BLaER1 treated with 17β-estradiol and CSF1 and Interleukin-3, amounts not matched to agents 10 nM and 100 nM (cell line): ENCODE measurements around the gene OR52K2.

Source experiments
- H3K27ac ChIP-seq, 11 experiments: shearing (Covaris generic); formaldehyde crosslinking; 2 replicates each; pipeline ENCODE4 v1.8.1; 2022
- H3K27me3 ChIP-seq, 11 experiments: shearing (Covaris generic); formaldehyde crosslinking; 2 replicates each; pipeline ENCODE4 v1.8.1; 2022
- H3K36me3 ChIP-seq, 11 experiments: shearing (Covaris generic); formaldehyde crosslinking; 2 replicates each; pipeline ENCODE4 v1.8.1; 2022
- H3K4me1 ChIP-seq, 10 experiments: shearing (Covaris generic); formaldehyde crosslinking; 2 replicates each; pipeline ENCODE4 v1.8.1; 2022
- H3K4me2 ChIP-seq, 11 experiments: shearing (Covaris generic); formaldehyde crosslinking; 2 replicates each; pipeline ENCODE4 v1.8.1; 2022
- H3K4me3 ChIP-seq, 10 experiments: shearing (Covaris generic); formaldehyde crosslinking; 2 replicates each; pipeline ENCODE4 v1.8.1; 2022
- H3K9ac ChIP-seq, 11 experiments: shearing (Covaris generic); formaldehyde crosslinking; 2 replicates each; pipeline ENCODE4 v1.8.1; 2022
- H3K9me3 ChIP-seq, 11 experiments: shearing (Covaris generic); formaldehyde crosslinking; replicated peaks in 1 of 11; 2 replicates each; pipeline ENCODE4 v1.8.1; 2022
- H4K20me1 ChIP-seq, 11 experiments: shearing (Covaris generic); formaldehyde crosslinking; 2 replicates each; pipeline ENCODE4 v1.8.1; 2022
- Cebpa-rat ChIP-seq, 11 experiments: shearing (Covaris generic); IDR thresholded peaks; 2 replicates each; pipeline ENCODE4 v1.8.1; 2022

Gene OR52K2

GRCh38 chr11:4443232-4443891 is 5.7 kb upstream of the OR52K2 start:
- H3K27me3 ChIP-seq: no peaks in the 10 kb centered on the region
- no peaks in the 10 kb centered on the region for H4K20me1 ChIP-seq
- no peak for TF ChIP-seq Cebpa-rat (IDR thresholded peaks at IDR 0.05)
- no peak overlapping the region for H3K4me3 ChIP-seq
- H3K4me2 ChIP-seq: peak overlapping the region in 6 of 11 experiments; percentile 21 to 61 (median 51); a peak in 11 of 22 replicates
- peaks cover 0 to 32% (median 6%) of the 10 kb centered on the region in 11 experiments; a peak in 9 of 22 replicates for H3K9me3 ChIP-seq
- peaks cover 0 to 31% (median 16%) of the 10 kb centered on the region in 10 experiments; a peak in 12 of 20 replicates for H3K4me1 ChIP-seq
- no peak overlapping the region for H3K9ac ChIP-seq
- peak overlapping the region in 4 of 11 experiments; percentile 21 to 64 (median 44); a peak in 8 of 22 replicates for H3K27ac ChIP-seq
- H3K36me3 ChIP-seq: no peaks in the 10 kb centered on the region

GRCh38 chr11:4453118-4453517 is 4.0 kb downstream of the OR52K2 start:
- Histone ChIP-seq H3K27ac (peak overlapping the region in 1 of 11 experiments; percentile 75; a peak in 1 of 22 replicates), H3K9ac (no peak overlapping the region)

GRCh38 chr11:4454021-4454420 is 4.9 kb downstream of the OR52K2 start:
- no peak for TF ChIP-seq Cebpa-rat (IDR thresholded peaks at IDR 0.05)
- H3K36me3 ChIP-seq: peaks cover 0 to 8% (median 0%) of the 10 kb centered on the region in 11 experiments; a peak in 4 of 22 replicates
- H3K9ac ChIP-seq: no peak overlapping the region
- peak overlapping the region in 4 of 10 experiments; percentile 10 to 30 (median 24); a peak in 6 of 20 replicates for H3K4me3 ChIP-seq
- peaks cover 7 to 85% (median 29%) of the 10 kb centered on the region in 10 experiments; a peak in 19 of 20 replicates for H3K4me1 ChIP-seq
- H3K4me2 ChIP-seq: peak overlapping the region in 6 of 11 experiments; percentile 47 to 68 (median 64); a peak in 8 of 22 replicates
- no peaks in the 10 kb centered on the region for H3K27me3 ChIP-seq
- peaks cover 18 to 37% (median 29%) of the 10 kb centered on the region in 11 experiments for H3K9me3 ChIP-seq
- peak overlapping the region in 7 of 11 experiments; percentile 52 to 78 (median 73); a peak in 9 of 22 replicates for H3K27ac ChIP-seq
- H4K20me1 ChIP-seq: no peaks in the 10 kb centered on the region

More at GRCh38 chr11:4453118-4453517, 4.0 kb downstream of the OR52K2 start:
- Histone ChIP-seq H3K27me3 (no peaks in the 10 kb centered on the region), H3K4me1 (peaks cover 7 to 80% (median 27%) of the 10 kb centered on the region in 10 experiments; a peak in 19 of 20 replicates), H3K4me2 (peak overlapping the region in 3 of 11 experiments; percentile 58 to 72 (median 68); a peak in 6 of 22 replicates), H3K4me3 (peak overlapping the region in 1 of 10 experiments; percentile 2; a peak in 2 of 20 replicates), H3K9me3 (peaks cover 18 to 37% (median 29%) of the 10 kb centered on the region in 11 experiments), H4K20me1 (no peaks in the 10 kb centered on the region), H3K36me3 (peaks cover 0 to 8% (median 0%) of the 10 kb centered on the region in 11 experiments; a peak in 4 of 22 replicates)
- TF ChIP-seq Cebpa-rat (IDR thresholded peaks at IDR 0.05): no peak

DNA sequence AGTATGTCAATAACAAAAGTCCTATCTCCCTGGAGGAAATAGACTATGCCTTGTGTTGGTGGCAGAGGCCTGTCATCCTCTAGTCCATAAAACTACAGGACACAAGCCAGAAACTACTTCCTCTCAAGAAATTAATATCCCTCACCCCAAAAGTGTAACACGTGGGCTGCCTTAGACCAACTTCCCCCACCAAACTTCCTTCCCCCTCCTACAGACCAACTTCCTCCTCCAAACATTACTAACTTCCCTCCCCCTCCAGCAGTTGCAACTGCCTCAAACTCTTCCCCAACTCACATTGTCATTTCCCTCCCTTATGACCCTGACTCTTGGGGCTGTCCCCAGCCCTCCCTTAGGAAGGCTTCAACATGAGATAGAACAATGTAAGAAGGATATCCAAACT is 6.3 kb downstream of the OR52K2 start:
- peak overlapping the region in 10 of 11 experiments; percentile 33 to 68 (median 56); a peak in 19 of 22 replicates for H3K4me2 ChIP-seq
- TF ChIP-seq Cebpa-rat (IDR thresholded peaks at IDR 0.05): 0 out of 22 replicates have a peak, but pooled peaks of 1 of the 11 experiments have one; percentile 29
- peak overlapping the region in 10 of 11 experiments; percentile 47 to 78 (median 72); a peak in 19 of 22 replicates for H3K27ac ChIP-seq

DNA sequence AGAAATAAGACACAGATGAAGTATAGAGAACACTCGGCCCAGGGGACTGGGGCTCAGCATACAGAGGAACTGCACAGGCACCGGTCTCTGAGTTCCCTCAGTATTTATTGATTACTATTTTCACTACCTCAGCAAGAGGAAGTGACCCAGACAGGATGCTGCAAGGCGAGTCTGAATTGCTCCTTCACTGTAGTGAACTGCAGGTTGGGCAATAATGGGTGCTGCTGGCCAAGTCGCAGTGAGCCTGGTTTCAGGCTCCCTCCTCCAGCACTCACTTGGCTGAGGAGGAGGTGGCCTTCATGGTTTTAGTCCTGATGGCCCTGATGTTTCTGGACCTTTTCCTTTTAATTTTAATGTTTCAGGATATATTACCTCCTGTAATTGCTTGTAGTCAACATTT is 10.4 kb downstream of the OR52K2 start:
- Histone ChIP-seq H3K36me3 (peaks cover 0 to 10% (median 0%) of the 10 kb centered on the region in 11 experiments; a peak in 5 of 22 replicates), H3K9ac (no peak overlapping the region), H4K20me1 (no peaks in the 10 kb centered on the region), H3K4me2 (peak overlapping the region in 6 of 11 experiments; percentile 18 to 73 (median 60); a peak in 12 of 22 replicates), H3K9me3 (peaks cover 15 to 40% (median 25%) of the 10 kb centered on the region in 11 experiments), H3K4me3 (no peak overlapping the region), H3K27me3 (no peaks in the 10 kb centered on the region), H3K27ac (peak overlapping the region in 2 of 11 experiments; percentile 18 to 28; a peak in 2 of 22 replicates), H3K4me1 (peaks cover 7 to 65% (median 28%) of the 10 kb centered on the region in 10 experiments; a peak in 19 of 20 replicates)
- peak in 2 of 11 experiments; percentile 30 to 66; a peak in 3 of 22 replicates for TF ChIP-seq Cebpa-rat (IDR thresholded peaks at IDR 0.05)

More for the DNA sequence above, 6.3 kb downstream of the OR52K2 start:
- 0 out of 20 replicates have a peak overlapping the region, but pooled peaks of 2 of the 10 experiments have one; percentile 2 to 26 for H3K4me3 ChIP-seq
- no peaks in the 10 kb centered on the region for H3K27me3 ChIP-seq
- H4K20me1 ChIP-seq: no peaks in the 10 kb centered on the region
- peak overlapping the region in 4 of 11 experiments; percentile 13 to 36 (median 30); a peak in 4 of 22 replicates for H3K9ac ChIP-seq
- peaks cover 0 to 8% (median 0%) of the 10 kb centered on the region in 11 experiments; a peak in 4 of 22 replicates for H3K36me3 ChIP-seq
- peaks cover 18 to 37% (median 29%) of the 10 kb centered on the region in 11 experiments for H3K9me3 ChIP-seq
- peaks cover 7 to 89% (median 38%) of the 10 kb centered on the region in 10 experiments; a peak in 19 of 20 replicates for H3K4me1 ChIP-seq

DNA sequence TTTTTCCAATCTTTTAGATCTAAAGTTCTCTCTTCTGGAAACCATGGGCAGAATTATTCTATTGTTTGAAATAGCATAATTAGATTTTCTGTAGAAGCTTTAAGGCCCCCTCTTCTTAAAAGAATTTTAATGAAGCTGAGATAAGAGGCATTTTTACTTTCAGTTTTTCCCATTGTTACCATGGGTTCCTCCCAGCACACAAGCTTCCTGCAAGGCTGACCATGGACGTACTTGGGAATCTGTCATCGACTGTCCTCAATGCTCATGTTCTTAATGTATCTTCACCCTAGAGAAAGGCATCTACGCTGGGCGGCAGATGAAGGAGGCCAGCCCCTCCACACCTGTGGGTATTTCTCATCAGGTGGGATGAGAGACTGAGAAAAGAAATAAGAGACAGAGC is 11.1 kb downstream of the OR52K2 start:
- Histone ChIP-seq H3K4me1 (peaks cover 6 to 58% (median 22%) of the 10 kb centered on the region in 10 experiments; a peak in 19 of 20 replicates), H3K27ac (peak overlapping the region in 1 of 11 experiments; percentile 28; a peak in 1 of 22 replicates), H3K4me2 (peak overlapping the region in 4 of 11 experiments; percentile 58 to 73 (median 63); a peak in 6 of 22 replicates), H3K4me3 (no peak overlapping the region), H3K9me3 (peaks cover 15 to 40% (median 25%) of the 10 kb centered on the region in 11 experiments), H4K20me1 (no peaks in the 10 kb centered on the region), H3K27me3 (no peaks in the 10 kb centered on the region), H3K36me3 (peaks cover 0 to 15% (median 0%) of the 10 kb centered on the region in 11 experiments; a peak in 1 of 22 replicates), H3K9ac (no peak overlapping the region)
- no peak for TF ChIP-seq Cebpa-rat (IDR thresholded peaks at IDR 0.05)

- H3K27ac ChIP-seq: peak overlapping the region in 2 of 11 experiments; percentile 19 to 21; a peak in 1 of 22 replicates
- no peak overlapping the region for H3K4me2 ChIP-seq
- no peaks in the 10 kb centered on the region for H3K27me3 ChIP-seq
- no peak overlapping the region for H3K9ac ChIP-seq
- peaks cover 0 to 15% (median 0%) of the 10 kb centered on the region in 11 experiments; a peak in 1 of 22 replicates for H3K36me3 ChIP-seq
- H3K4me3 ChIP-seq: 0 out of 20 replicates have a peak overlapping the region, but pooled peaks of 2 of the 10 experiments have one; percentile 12 to 18
- peaks cover 0 to 29% (median 16%) of the 10 kb centered on the region in 10 experiments; a peak in 11 of 20 replicates for H3K4me1 ChIP-seq
- no peaks in the 10 kb centered on the region for H4K20me1 ChIP-seq
- no peak for TF ChIP-seq Cebpa-rat (IDR thresholded peaks at IDR 0.05)
- H3K9me3 ChIP-seq: peaks cover 19 to 50% (median 30%) of the 10 kb centered on the region in 11 experiments
These were observed 15.4 kb downstream of the OR52K2 start for GRCh38 chr11:4464216-4465159.
